ENCODE results near the gene DCLK1.

GRCh38 chr13:35743165-35743564, 388.0 kb downstream of the DCLK1 start:
- no peak for TF ChIP-seq CTCF (IDR thresholded peaks at IDR 0.05)
- no peak for TF ChIP-seq TCF7L2 (IDR thresholded peaks at IDR 0.05; ENCODE audit: low read depth, low read length)
- no peak for TF ChIP-seq POLR2AphosphoS5 (IDR thresholded peaks at IDR 0.05; ENCODE audit: low read depth, low read length)
- TF ChIP-seq REST (IDR thresholded peaks at IDR 0.05; ENCODE audit: insufficient read depth in 1 of 2, low read depth in 2 of 2, low read length in 1 of 2), result no peak
- no peak for TF ChIP-seq SIN3A (IDR thresholded peaks at IDR 0.05; ENCODE audit: borderline replicate concordance, insufficient read depth, low read depth, low read length)
